ENCODE measurements around the gene HADHA.

- TF ChIP-seq POLR2A (IDR thresholded peaks at IDR 0.05) = no peak
- no peak for TF ChIP-seq CTCF (IDR thresholded peaks at IDR 0.05)
Measured at GRCh38 chr2:26196683-26197418, 47.6 kb downstream of the HADHA start.
